Stomach (tissue), 4 donors: Measurements from ENCODE around the gene LSAMP.

Source experiments
- EP300 ChIP-seq: sonication (generic); formaldehyde crosslinking; IDR thresholded peaks from one replicate; pipeline ENCODE4 v1.6.1; 2017; ENCODE audit warnings: antibody characterized with exemption
- POLR2A ChIP-seq, 4 donors: fragments of 450-650 bp; IDR thresholded peaks; one replicate each; pipeline ENCODE4 v1.6.1; 2016; ENCODE audit warnings: antibody characterized with exemption in 4 of 4, control low read depth in 2 of 4, mild to moderate bottlenecking in 1 of 4, moderate library complexity in 1 of 4
- POLR2AphosphoS5 ChIP-seq, 3 donors: sonication (generic); formaldehyde crosslinking; IDR thresholded peaks; one replicate each; pipeline ENCODE4 v1.6.1; 2016; ENCODE audit warnings: antibody characterized with exemption in 3 of 3
- TF ChIP-seq, protein P1 (sequence below), 7 experiments: fragments of 450-650 bp in 4 of 7; fragments of 200-600 bp in 3 of 7; sonication (generic) in 3 of 7; IDR thresholded peaks; one replicate each; pipeline ENCODE4 v1.5.1; 2016 to 2019; ENCODE audit warnings: antibody characterized with exemption in 7 of 7, control low read depth in 2 of 7, mild to moderate bottlenecking in 1 of 7

DNA sequence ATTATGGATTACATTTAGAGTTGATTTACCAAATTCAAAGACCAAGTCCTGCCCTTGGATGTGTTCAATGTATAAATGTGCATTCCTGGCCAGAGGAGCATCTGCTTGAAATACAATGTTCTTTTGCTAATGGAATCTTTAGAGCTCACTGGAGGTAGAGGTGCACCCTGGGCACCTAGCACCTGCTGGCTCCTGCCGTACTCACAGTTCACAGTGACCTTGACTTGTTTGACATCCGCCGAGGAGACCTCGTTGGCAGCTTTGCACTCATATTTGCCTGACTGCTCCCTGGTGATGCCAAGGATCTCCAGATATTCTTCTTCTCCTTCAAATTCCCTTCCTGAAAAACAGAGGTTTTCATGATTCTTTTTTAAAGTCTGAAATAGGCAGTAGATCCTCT, 593.0 kb downstream of the LSAMP start:
- TF ChIP-seq POLR2A (IDR thresholded peaks at IDR 0.05) (no peak), POLR2AphosphoS5 (IDR thresholded peaks at IDR 0.05) (no peak), EP300 (no peak)
- TF ChIP-seq, protein P1, sequence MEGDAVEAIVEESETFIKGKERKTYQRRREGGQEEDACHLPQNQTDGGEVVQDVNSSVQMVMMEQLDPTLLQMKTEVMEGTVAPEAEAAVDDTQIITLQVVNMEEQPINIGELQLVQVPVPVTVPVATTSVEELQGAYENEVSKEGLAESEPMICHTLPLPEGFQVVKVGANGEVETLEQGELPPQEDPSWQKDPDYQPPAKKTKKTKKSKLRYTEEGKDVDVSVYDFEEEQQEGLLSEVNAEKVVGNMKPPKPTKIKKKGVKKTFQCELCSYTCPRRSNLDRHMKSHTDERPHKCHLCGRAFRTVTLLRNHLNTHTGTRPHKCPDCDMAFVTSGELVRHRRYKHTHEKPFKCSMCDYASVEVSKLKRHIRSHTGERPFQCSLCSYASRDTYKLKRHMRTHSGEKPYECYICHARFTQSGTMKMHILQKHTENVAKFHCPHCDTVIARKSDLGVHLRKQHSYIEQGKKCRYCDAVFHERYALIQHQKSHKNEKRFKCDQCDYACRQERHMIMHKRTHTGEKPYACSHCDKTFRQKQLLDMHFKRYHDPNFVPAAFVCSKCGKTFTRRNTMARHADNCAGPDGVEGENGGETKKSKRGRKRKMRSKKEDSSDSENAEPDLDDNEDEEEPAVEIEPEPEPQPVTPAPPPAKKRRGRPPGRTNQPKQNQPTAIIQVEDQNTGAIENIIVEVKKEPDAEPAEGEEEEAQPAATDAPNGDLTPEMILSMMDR (IDR thresholded peaks at IDR 0.05) = no peak
